ENCODE data around the gene E2F3. TPM values are rescaled to one million over a fixed set of nuclear protein-coding genes. Genes with fewer than 3 reads are reported as not detected.

The E2F3 gene
- total RNA-seq, 4 donors from 2014 or later: 2.2 to 16.3 (median 5.6) TPM

DNA sequence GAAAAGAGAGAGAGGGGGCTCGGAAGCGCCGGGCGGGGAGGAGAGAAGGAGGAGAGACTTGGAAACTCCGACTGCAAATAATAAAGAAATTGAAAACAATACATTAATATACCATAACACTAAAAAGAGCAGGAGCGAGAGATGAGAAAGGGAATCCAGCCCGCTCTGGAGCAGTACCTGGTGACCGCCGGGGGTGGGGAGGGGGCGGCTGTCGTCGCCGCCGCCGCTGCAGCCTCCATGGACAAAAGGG, 338 bp downstream of the E2F3 start:
- no peak for DNase-seq
- WGBS, 2 donors (ENCODE audit: low coverage in 1 of 2): 1% methylated on average over 15 of the region's 15 CpGs; no CpG with 5 or more reads in 1 of the 2 donors
- intact Hi-C loops (cut with DNase I; ENCODE audit: low total_unique reads): loop anchor here (10.0 kb wide), 2 partner anchors 123 to 287 kb away; no protein-coding TSS in a partner anchor
- in situ Hi-C loops (cut with MboI; ENCODE audit: low pct_ligation_motif_present in 1 of 4, low pct_unique_long_range_greater_than_20kb in 1 of 4, low sequenced_read_pairs in 3 of 4): no loop called here
- no peaks in the 10 kb centered on the region for H3K9me3 ChIP-seq
- H3K36me3 ChIP-seq: no peaks in the 10 kb centered on the region
- peak overlapping the region; percentile 85 to 98 (median 89) for H3K27ac ChIP-seq
- H3K4me3 ChIP-seq: peak overlapping the region; percentile 69 to 94 (median 74)
- H3K27me3 ChIP-seq: no peaks in the 10 kb centered on the region
- peaks cover 0 to 18% (median 6%) of the 10 kb centered on the region in 4 donors for H3K4me1 ChIP-seq
- TF ChIP-seq, protein P1, sequence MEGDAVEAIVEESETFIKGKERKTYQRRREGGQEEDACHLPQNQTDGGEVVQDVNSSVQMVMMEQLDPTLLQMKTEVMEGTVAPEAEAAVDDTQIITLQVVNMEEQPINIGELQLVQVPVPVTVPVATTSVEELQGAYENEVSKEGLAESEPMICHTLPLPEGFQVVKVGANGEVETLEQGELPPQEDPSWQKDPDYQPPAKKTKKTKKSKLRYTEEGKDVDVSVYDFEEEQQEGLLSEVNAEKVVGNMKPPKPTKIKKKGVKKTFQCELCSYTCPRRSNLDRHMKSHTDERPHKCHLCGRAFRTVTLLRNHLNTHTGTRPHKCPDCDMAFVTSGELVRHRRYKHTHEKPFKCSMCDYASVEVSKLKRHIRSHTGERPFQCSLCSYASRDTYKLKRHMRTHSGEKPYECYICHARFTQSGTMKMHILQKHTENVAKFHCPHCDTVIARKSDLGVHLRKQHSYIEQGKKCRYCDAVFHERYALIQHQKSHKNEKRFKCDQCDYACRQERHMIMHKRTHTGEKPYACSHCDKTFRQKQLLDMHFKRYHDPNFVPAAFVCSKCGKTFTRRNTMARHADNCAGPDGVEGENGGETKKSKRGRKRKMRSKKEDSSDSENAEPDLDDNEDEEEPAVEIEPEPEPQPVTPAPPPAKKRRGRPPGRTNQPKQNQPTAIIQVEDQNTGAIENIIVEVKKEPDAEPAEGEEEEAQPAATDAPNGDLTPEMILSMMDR (IDR thresholded peaks at IDR 0.05): no peak
- TF ChIP-seq POLR2AphosphoS5 (IDR thresholded peaks at IDR 0.05) (no peak), POLR2A (IDR thresholded peaks at IDR 0.05) (no peak), EP300 (IDR thresholded peaks at IDR 0.05; ENCODE audit: low read depth) (no peak)

DNA sequence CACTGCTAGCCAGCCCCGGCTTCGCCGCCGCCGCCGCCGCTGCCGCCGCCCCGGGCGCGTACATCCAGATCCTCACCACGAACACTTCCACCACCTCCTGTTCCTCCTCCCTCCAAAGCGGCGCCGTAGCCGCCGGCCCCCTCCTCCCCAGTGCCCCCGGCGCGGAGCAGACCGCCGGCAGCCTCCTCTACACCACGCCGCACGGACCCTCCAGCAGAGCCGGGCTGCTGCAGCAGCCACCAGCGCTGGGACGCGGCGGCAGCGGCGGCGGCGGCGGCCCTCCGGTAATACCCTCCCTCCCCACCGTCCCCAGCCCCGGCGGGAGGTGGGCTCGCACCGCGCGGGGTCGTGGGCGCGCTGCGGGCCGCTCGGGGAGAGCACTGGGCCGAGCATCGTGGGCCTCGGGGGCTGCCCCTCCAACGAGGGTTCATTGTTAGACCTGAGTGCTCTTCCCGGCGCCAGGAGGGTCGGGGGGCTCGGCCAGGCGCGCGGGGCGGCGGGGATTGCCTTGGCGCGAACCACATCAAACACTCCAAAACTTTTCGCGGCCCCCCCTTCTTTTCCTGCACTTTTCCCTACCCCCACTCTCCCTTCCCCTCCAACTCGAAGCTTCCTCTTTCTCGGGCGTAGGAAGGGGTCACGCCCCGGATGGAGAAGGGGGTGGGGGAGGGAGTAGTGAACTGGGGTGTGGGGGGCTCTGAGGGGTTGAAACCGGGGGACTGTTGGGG, 827 bp downstream of the E2F3 start:
- H3K27ac ChIP-seq: peak overlapping the region; percentile 85 to 98 (median 89)
- peaks cover 0 to 18% (median 6%) of the 10 kb centered on the region in 4 donors for H3K4me1 ChIP-seq
- intact Hi-C loops (cut with DNase I; ENCODE audit: low total_unique reads) (loop anchor here (10.0 kb wide), 2 partner anchors 122 to 288 kb away; no protein-coding TSS in a partner anchor), in situ Hi-C loops (cut with MboI; ENCODE audit: low pct_ligation_motif_present in 1 of 4, low pct_unique_long_range_greater_than_20kb in 1 of 4, low sequenced_read_pairs in 3 of 4) (no loop called here)
- H3K27me3 ChIP-seq: no peaks in the 10 kb centered on the region
- H3K36me3 ChIP-seq: no peaks in the 10 kb centered on the region
- no peak for TF ChIP-seq POLR2A (IDR thresholded peaks at IDR 0.05)
- no peak for TF ChIP-seq POLR2AphosphoS5 (IDR thresholded peaks at IDR 0.05)
- no peak for TF ChIP-seq EP300 (IDR thresholded peaks at IDR 0.05; ENCODE audit: low read depth)
- TF ChIP-seq, protein P1 (IDR thresholded peaks at IDR 0.05): no peak
- peak; percentile 51 for DNase-seq
- H3K4me3 ChIP-seq: peak overlapping the region; percentile 69 to 94 (median 74)
- 1% methylated on average over 73 of the region's 73 CpGs; no CpG with 5 or more reads in 1 of the 2 donors for WGBS, 2 donors (ENCODE audit: low coverage in 1 of 2)
- no peaks in the 10 kb centered on the region for H3K9me3 ChIP-seq

DNA sequence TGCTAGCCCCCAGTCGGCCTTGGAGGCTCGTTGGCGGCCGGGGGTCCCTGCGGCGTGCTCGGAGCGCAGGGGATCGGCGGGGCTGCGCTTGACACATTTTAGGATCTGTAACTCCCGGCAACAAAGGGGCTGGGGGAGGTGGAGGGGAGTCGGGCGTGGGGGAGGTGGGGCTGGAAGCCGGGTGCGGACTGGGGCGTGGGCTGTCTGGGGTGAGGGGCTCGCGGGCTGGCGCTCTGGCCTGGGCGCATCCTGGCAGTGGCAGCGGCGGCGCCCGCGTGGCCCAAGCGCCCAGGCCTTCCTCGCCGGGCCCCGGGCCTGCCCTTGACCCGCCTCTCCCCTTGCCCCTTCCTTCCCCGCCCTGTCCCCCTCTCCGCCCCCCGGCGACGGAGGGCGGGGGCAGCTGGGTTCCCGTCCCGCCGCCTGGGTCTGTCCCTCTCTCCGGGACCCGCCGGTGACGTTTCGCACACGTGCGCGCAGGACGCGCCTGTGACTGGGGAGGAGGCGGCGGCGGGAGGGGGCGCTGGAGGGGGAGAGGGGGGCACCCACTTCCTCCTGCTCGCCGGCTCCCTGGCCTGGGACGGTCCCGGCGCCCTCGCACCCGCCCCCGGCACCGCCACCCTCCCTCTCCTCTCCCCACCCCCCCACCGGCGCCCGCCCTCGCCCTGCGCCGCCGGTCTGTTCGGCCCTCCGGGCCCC, 1.5 kb downstream of the E2F3 start:
- intact Hi-C loops (cut with DNase I; ENCODE audit: low total_unique reads) (loop anchor here (10.0 kb wide), 2 partner anchors 122 to 288 kb away; no protein-coding TSS in a partner anchor), in situ Hi-C loops (cut with MboI; ENCODE audit: low pct_ligation_motif_present in 1 of 4, low pct_unique_long_range_greater_than_20kb in 1 of 4, low sequenced_read_pairs in 3 of 4) (no loop called here)
- Histone ChIP-seq H3K27me3 (no peaks in the 10 kb centered on the region), H3K36me3 (no peaks in the 10 kb centered on the region), H3K4me3 (peak overlapping the region; percentile 69 to 94 (median 74)), H3K4me1 (peaks cover 0 to 18% (median 6%) of the 10 kb centered on the region in 4 donors), H3K27ac (peak overlapping the region; percentile 85 to 98 (median 89)), H3K9me3 (no peaks in the 10 kb centered on the region)
- TF ChIP-seq EP300 (IDR thresholded peaks at IDR 0.05; ENCODE audit: low read depth): no peak
- peak; percentile 64 for TF ChIP-seq POLR2A (IDR thresholded peaks at IDR 0.05)
- TF ChIP-seq, protein P1 (IDR thresholded peaks at IDR 0.05): peak in 1 of 5 experiments; percentile 15
- peak; percentile 50 to 76 (median 54) for TF ChIP-seq POLR2AphosphoS5 (IDR thresholded peaks at IDR 0.05)
- peak; percentile 92 for DNase-seq
- 3% methylated on average over 19 of the region's 72 CpGs; no CpG with 5 or more reads in 1 of the 2 donors for WGBS, 2 donors (ENCODE audit: low coverage in 1 of 2)

Data from transverse colon (tissue), 4 donors.